Dermis blood vessel endothelial cell (primary cell): ENCODE results near the gene UPK3B. TPM values are rescaled to one million over a fixed set of nuclear protein-coding genes. Genes with fewer than 3 reads are reported as not detected.
"Not testable (repeated sequence)": the region's sequence is repeated elsewhere in the genome, so short reads cannot be mapped to it uniquely, and the experiment has no call there.

Source experiments
- DNase-seq: peaks from one replicate; pipeline ENCODE4 v3.0.0; 2010
- total RNA-seq: library from RNA; depleted of rRNA; stranded (reverse); fragments of >200 nt; gene quantifications from 2 replicates; pipeline ENCODE4 v1.2.3, GENCODE V29; 2014

The UPK3B gene
- total RNA-seq, 1 donor from 2014 or later, result under 0.01 TPM

DNA sequence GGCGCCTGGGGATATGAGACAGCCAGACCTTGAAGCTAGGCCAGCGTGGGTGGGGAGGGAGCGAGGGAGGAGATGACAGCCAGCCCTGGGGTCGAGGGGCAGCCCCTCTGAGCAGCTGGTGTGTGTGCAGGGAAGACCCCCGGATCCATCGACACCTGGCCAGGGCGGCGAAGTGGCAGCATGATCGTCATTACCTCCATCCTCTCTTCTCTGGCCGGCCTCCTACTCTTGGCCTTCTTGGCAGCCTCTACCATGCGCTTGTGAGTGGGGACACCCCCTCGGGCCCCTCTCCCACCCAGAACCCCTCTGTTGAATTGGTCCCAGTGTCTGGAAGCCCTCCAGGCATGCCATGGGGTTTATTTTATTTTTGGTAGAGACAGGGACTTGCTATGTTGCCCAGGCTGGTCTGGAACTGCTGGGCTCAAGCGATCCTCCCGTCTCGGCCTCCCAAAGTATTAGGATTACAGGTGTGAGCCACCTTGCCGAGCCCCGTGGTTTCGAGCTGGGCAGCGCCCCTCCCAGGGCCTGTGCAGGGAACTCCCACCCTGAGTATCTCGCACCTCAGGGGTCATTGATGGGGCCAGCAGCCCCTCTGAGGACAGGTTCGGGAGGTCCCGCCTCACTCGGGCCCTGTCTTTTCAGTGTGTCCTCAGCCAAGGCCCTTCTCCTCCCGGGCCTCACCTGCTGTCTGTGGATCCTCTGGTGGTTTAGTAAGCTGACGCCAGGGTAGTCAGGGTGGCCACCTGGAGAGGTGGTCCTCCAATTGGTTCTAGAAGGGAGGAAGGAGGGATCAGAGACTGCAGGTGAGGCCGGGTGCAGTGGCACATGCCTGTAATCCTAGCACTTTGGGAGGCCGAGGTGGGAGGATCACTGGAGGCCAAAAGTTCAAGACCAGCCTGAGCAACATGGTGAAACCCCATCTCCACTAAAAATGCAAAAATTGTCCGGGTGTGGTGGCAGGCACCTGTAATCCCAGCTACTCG lies 3.8 kb downstream of the UPK3B start:
- no peak for DNase-seq

- no peak for DNase-seq
Measured at GRCh38 chr7:76514926-76515771, 4.8 kb downstream of the UPK3B start.

GRCh38 chr7:76515999-76516443 lies 5.7 kb downstream of the UPK3B start:
- DNase-seq, result no peak

GRCh38 chr7:76516932-76517331 lies 6.6 kb downstream of the UPK3B start:
- DNase-seq, result not testable (repeated sequence)

GRCh38 chr7:76526183-76526582 lies 15.8 kb downstream of the UPK3B start:
- not testable (repeated sequence) for DNase-seq

DNA sequence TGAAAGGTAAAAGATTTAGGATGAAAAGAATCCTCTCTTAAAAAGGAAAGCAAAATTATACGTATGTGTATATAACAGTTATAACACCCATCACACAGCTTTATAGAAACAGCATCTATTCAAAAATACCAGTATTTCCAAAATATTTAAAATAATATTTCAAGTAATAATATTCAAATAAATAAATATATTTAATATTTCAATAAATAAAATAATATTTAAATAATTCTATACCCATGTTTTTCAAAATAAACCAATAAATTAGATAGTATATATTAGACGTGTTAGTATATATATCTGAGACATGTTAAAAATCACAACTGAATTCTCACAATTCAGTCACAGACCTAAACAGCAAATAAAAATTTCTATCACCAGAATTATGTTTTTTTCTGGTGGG lies 21.3 kb downstream of the UPK3B start:
- not testable (repeated sequence) for DNase-seq

GRCh38 chr7:76543197-76543596 lies 32.8 kb downstream of the UPK3B start, which contains the start of gene SPDYE16:
Gene SPDYE16, minus strand, starts transcription at chr7:76543297. Its CDS starts 1,838 bp downstream, at chr7:76541459.
- DNase-seq, result not testable (repeated sequence)

- DNase-seq, result peak; percentile 80
Measured at GRCh38 chr7:76549025-76549854, 38.9 kb downstream of the UPK3B start.

DNA sequence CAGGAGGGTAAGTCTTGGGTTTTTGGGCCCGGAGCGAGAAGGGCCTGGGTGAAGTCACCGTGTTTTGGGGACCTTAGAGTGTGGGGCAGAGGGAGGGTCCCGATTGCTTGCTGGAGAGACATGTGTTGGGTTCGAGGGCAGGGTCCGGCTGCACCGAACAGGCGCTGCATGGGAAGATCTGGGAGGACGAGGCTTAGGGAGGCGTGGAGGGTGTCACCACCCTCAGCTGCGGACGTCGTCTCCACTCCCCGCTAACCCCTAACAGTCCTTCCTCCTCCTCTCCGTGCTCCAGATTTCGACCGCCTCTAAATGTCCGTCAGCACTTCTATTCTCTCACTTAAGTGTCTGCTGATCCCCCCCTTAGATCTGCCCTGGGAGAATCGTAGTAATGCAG lies 39.5 kb downstream of the UPK3B start:
- DNase-seq, result not testable (repeated sequence)

DNA sequence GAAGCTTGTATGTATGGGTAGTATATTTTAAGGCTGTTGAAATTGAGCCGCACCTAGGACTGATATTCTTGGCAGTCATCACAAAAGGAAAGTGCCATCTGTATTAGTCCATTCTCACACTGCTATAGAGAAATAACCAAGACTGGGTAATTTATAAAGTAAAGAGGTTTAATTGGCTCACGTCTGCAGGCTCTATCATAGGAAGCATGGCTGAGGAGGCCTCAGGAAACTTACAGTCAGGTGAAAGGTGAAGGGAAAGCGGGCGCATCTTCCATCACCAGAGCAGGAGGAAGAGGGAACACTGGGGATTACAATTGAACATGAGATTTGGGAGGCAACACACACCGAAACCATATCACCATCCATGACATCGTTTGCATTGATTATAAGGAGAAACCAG lies 41.6 kb downstream of the UPK3B start:
- not testable (repeated sequence) for DNase-seq

GRCh38 chr7:76559685-76560084 lies 49.3 kb downstream of the UPK3B start:
- DNase-seq, result not testable (repeated sequence)

DNA sequence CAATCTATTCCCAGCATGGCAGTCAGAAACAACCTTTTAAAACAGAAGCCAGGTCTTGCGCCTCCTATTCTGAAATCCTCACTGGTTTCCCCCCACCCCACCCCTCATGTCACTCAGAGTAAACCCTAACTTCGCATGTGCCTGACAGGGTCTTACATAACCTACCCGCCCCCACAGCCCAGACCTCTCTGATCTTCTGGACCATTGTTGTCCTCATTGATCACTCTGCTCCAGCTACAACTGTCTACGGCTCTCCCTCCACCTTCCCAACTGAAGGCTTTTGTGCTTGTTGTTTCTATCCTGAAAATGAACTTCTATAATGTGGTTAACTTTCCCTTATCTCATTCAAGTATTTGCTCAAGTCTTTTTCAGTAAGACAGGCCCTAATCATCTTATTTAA lies 49.8 kb downstream of the UPK3B start:
- not testable (repeated sequence) for DNase-seq

- DNase-seq, result not testable (repeated sequence)
Measured at GRCh38 chr7:76561342-76561741, 51.0 kb downstream of the UPK3B start.

- not testable (repeated sequence) for DNase-seq
Measured at GRCh38 chr7:76565001-76565400, 54.6 kb downstream of the UPK3B start.

Other genes starting within 250 kb of the UPK3B start
- 109 and 120 TPM in 2 replicates for gene HSPB1, start 207.9 kb upstream of the UPK3B start, total RNA-seq
- 95.0 and 154 TPM in 2 replicates for gene YWHAG, start 151.6 kb upstream of the UPK3B start, total RNA-seq
- gene SSC4D, start 100.9 kb upstream of the UPK3B start, total RNA-seq, result 0.68 and 0.98 TPM in 2 replicates
- 1.0 and 2.8 TPM in 2 replicates for gene ZP3, start 85.6 kb upstream of the UPK3B start, total RNA-seq
- gene DTX2, start 48.8 kb upstream of the UPK3B start, total RNA-seq, result 3.6 and 9.2 TPM in 2 replicates
- gene SPDYE16, start 32.7 kb downstream of the UPK3B start, total RNA-seq, result 0.09 TPM in 1 of 2 replicates, not detected in the other
- gene POMZP3, start 116.7 kb downstream of the UPK3B start, total RNA-seq, result 1.0 and 3.4 TPM in 2 replicates